ENCODE results near the gene RIGI. TPM values are rescaled to one million over a fixed set of nuclear protein-coding genes. Genes with fewer than 3 reads are reported as not detected.

Gene RIGI
- total RNA-seq, 2 donors from 2014 or later, result 4.1 to 6.6 TPM

Other genes with a start within 250 kb of the RIGI start
- gene ACO1, start 141.6 kb downstream of the RIGI start, total RNA-seq, result 10 to 100 TPM; 59.6 to 62.0 TPM
- 10 to 100 TPM; 15.1 to 17.9 TPM for gene SMIM27, start 26.1 kb upstream of the RIGI start, total RNA-seq
- 1 to 10 TPM; 8.5 to 9.5 TPM for gene TOPORS, start 26.4 kb upstream of the RIGI start, total RNA-seq
- 100 to 1,000 TPM; 113 to 127 TPM for gene NDUFB6, start 47.0 kb upstream of the RIGI start, total RNA-seq
- gene TAF1L, start 109.5 kb upstream of the RIGI start, total RNA-seq, result not detected

Data from left cardiac atrium (tissue), 2 donors.